ENCODE data around the gene PHF21B. TPM values are rescaled to one million over a fixed set of nuclear protein-coding genes. Genes with fewer than 3 reads are reported as not detected.
"Not testable (repeated sequence)": the region's sequence is repeated elsewhere in the genome, so short reads cannot be mapped to it uniquely, and the experiment has no call there.

The PHF21B gene
- total RNA-seq, 1 experiment from 2014 or later = 5.9 TPM

DNA sequence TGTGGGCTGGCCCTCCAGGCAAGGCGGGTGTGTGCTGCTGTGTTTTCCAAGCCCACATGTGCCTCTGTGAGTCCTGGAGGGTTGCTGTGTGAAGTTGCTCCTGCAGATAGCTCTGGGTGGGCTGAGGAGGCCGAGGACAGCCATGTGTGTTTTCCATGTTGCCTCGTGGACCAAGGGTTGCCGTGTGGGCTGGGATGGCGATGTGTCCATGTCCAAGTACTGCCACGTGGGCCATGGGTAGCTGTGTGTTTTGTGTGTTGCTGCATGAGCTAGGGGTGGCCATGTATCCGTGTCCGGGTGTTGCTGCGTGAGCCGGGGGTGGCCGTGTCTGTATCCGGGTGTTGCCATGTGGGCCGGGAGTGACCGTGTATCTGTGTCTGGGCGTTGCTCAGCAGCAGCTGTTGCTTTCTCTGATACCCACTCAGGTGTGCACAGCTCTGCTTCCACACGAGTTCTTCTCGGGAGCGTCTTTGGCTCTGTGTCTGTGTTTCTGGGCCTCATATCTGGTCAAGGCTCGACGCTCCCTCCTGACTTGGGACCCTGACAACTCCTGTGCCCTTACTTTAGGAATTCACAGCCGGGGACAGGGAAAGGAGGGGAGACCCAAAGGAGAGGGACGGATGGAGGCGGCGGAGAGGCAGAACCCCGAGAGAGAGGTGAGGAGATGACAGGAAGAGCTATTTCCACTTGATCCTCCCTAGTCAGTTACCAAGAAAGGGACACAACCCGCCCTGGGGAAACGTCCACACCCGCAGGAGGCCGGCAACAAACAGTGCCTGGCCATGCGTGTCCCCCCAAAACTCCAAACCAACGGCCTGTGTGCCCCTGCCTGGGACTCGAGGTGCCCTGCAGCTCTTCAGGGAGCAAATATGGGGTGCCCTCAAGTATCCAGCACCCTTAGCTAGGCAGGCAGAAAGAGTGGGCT is 83.1 kb downstream of the PHF21B start:
- Histone ChIP-seq H3K27ac (ENCODE audit: low read length) (no peak overlapping the region), H3K9me3 (ENCODE audit: low read length) (no peaks in the 10 kb centered on the region), H3K4me3 (ENCODE audit: low read length) (no peak overlapping the region), H3K9ac (ENCODE audit: low read length) (no peak overlapping the region), H3K4me1 (ENCODE audit: low read length) (no peaks in the 10 kb centered on the region), H3K9me2 (replicated peaks; ENCODE audit: insufficient read depth, low read length) (no peaks in the 10 kb centered on the region), H3K79me2 (ENCODE audit: low read length) (peaks cover 9% of the 10 kb centered on the region; the same call in 1 of the 2 replicates), H3K36me3 (ENCODE audit: insufficient read depth, low read length) (no peaks in the 10 kb centered on the region), H2AFZ (ENCODE audit: low read length) (no peak overlapping the region), H3K4me2 (ENCODE audit: low read depth, low read length, poor library complexity, severe bottlenecking) (no peak overlapping the region), H4K20me1 (ENCODE audit: insufficient read depth, low read depth, low read length) (no peaks in the 10 kb centered on the region), H3K27me3 (ENCODE audit: low read length) (no peaks in the 10 kb centered on the region)
- DNase-seq = no peak

DNA sequence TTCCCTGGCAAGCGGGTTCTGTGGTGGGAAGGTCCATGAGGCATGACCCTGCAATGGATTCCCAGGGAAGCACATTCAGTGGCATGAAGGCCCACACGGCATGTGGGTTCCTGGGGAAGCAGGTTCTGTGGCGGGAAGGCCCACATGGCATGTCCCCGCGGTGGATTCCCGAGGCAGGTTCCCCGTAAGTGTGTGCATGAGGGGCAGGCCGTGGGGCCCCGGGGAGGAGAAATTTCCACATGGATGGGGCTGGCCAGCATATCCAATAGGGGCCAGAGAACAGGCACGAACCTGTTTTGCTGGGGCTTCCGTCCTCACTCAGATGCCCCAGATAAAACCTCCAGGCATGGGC is 83.7 kb downstream of the PHF21B start:
- no peak for DNase-seq
- H3K27ac ChIP-seq (ENCODE audit: low read length) = no peak overlapping the region
- peaks cover 9% of the 10 kb centered on the region; the same call in 1 of the 2 replicates for H3K79me2 ChIP-seq (ENCODE audit: low read length)
- H3K9ac ChIP-seq (ENCODE audit: low read length) = no peak overlapping the region
- no peaks in the 10 kb centered on the region for H3K27me3 ChIP-seq (ENCODE audit: low read length)
- no peak overlapping the region for H2AFZ ChIP-seq (ENCODE audit: low read length)
- no peaks in the 10 kb centered on the region for H3K36me3 ChIP-seq (ENCODE audit: insufficient read depth, low read length)
- H3K4me3 ChIP-seq (ENCODE audit: low read length) = no peak overlapping the region
- no peaks in the 10 kb centered on the region for H3K9me3 ChIP-seq (ENCODE audit: low read length)
- H3K9me2 ChIP-seq (replicated peaks; ENCODE audit: insufficient read depth, low read length) = no peaks in the 10 kb centered on the region
- H4K20me1 ChIP-seq (ENCODE audit: insufficient read depth, low read depth, low read length) = no peaks in the 10 kb centered on the region
- no peaks in the 10 kb centered on the region for H3K4me1 ChIP-seq (ENCODE audit: low read length)
- no peak overlapping the region for H3K4me2 ChIP-seq (ENCODE audit: low read depth, low read length, poor library complexity, severe bottlenecking)

GRCh38 chr22:44925465-44926123 is 84.2 kb downstream of the PHF21B start:
- no peak overlapping the region for H3K27ac ChIP-seq (ENCODE audit: low read length)
- H3K4me2 ChIP-seq (ENCODE audit: low read depth, low read length, poor library complexity, severe bottlenecking) = no peak overlapping the region
- H3K9me3 ChIP-seq (ENCODE audit: low read length) = no peaks in the 10 kb centered on the region
- no peak overlapping the region for H3K9ac ChIP-seq (ENCODE audit: low read length)
- peaks cover 9% of the 10 kb centered on the region; the same call in 1 of the 2 replicates for H3K79me2 ChIP-seq (ENCODE audit: low read length)
- H3K9me2 ChIP-seq (replicated peaks; ENCODE audit: insufficient read depth, low read length) = no peaks in the 10 kb centered on the region
- no peak overlapping the region for H3K4me3 ChIP-seq (ENCODE audit: low read length)
- no peaks in the 10 kb centered on the region for H4K20me1 ChIP-seq (ENCODE audit: insufficient read depth, low read depth, low read length)
- H3K27me3 ChIP-seq (ENCODE audit: low read length) = no peaks in the 10 kb centered on the region
- H3K36me3 ChIP-seq (ENCODE audit: insufficient read depth, low read length) = no peaks in the 10 kb centered on the region
- H2AFZ ChIP-seq (ENCODE audit: low read length) = no peak overlapping the region
- no peak for DNase-seq
- H3K4me1 ChIP-seq (ENCODE audit: low read length) = no peaks in the 10 kb centered on the region

GRCh38 chr22:44924710-44925109 is 85.1 kb downstream of the PHF21B start:
- H4K20me1 ChIP-seq (ENCODE audit: insufficient read depth, low read depth, low read length) = no peaks in the 10 kb centered on the region
- H3K27me3 ChIP-seq (ENCODE audit: low read length) = no peaks in the 10 kb centered on the region
- no peak overlapping the region for H3K4me2 ChIP-seq (ENCODE audit: low read depth, low read length, poor library complexity, severe bottlenecking)
- H3K4me1 ChIP-seq (ENCODE audit: low read length) = no peaks in the 10 kb centered on the region
- H3K9me3 ChIP-seq (ENCODE audit: low read length) = no peaks in the 10 kb centered on the region
- H3K9me2 ChIP-seq (replicated peaks; ENCODE audit: insufficient read depth, low read length) = no peaks in the 10 kb centered on the region
- no peak overlapping the region for H3K9ac ChIP-seq (ENCODE audit: low read length)
- no peaks in the 10 kb centered on the region for H3K36me3 ChIP-seq (ENCODE audit: insufficient read depth, low read length)
- no peak overlapping the region for H3K27ac ChIP-seq (ENCODE audit: low read length)
- no peak overlapping the region for H3K4me3 ChIP-seq (ENCODE audit: low read length)
- DNase-seq = no peak
- H2AFZ ChIP-seq (ENCODE audit: low read length) = no peak overlapping the region
- peaks cover 9% of the 10 kb centered on the region; the same call in 1 of the 2 replicates for H3K79me2 ChIP-seq (ENCODE audit: low read length)

- Histone ChIP-seq H3K4me3 (ENCODE audit: low read length) (no peak overlapping the region), H3K27me3 (ENCODE audit: low read length) (no peaks in the 10 kb centered on the region), H3K9me3 (ENCODE audit: low read length) (no peaks in the 10 kb centered on the region), H3K9ac (ENCODE audit: low read length) (no peak overlapping the region), H3K36me3 (ENCODE audit: insufficient read depth, low read length) (no peaks in the 10 kb centered on the region), H3K9me2 (replicated peaks; ENCODE audit: insufficient read depth, low read length) (no peaks in the 10 kb centered on the region), H2AFZ (ENCODE audit: low read length) (no peak overlapping the region), H3K4me2 (ENCODE audit: low read depth, low read length, poor library complexity, severe bottlenecking) (no peak overlapping the region), H3K27ac (ENCODE audit: low read length) (no peak overlapping the region), H3K4me1 (ENCODE audit: low read length) (no peaks in the 10 kb centered on the region), H3K79me2 (ENCODE audit: low read length) (peaks cover 9% of the 10 kb centered on the region; the same call in 1 of the 2 replicates), H4K20me1 (ENCODE audit: insufficient read depth, low read depth, low read length) (no peaks in the 10 kb centered on the region)
- DNase-seq = no peak
These were observed 85.7 kb downstream of the PHF21B start for GRCh38 chr22:44924098-44924497.

- H3K9me3 ChIP-seq (ENCODE audit: low read length); H3K79me2 ChIP-seq (ENCODE audit: low read length); H3K36me3 ChIP-seq (ENCODE audit: insufficient read depth, low read length); H4K20me1 ChIP-seq (ENCODE audit: insufficient read depth, low read depth, low read length); DNase-seq; H3K4me1 ChIP-seq (ENCODE audit: low read length); H3K27ac ChIP-seq (ENCODE audit: low read length); H3K9me2 ChIP-seq (replicated peaks; ENCODE audit: insufficient read depth, low read length); H3K27me3 ChIP-seq (ENCODE audit: low read length); H3K4me3 ChIP-seq (ENCODE audit: low read length); H3K4me2 ChIP-seq (ENCODE audit: low read depth, low read length, poor library complexity, severe bottlenecking); H2AFZ ChIP-seq (ENCODE audit: low read length); H3K9ac ChIP-seq (ENCODE audit: low read length): not testable (repeated sequence)
These were observed 88.0 kb downstream of the PHF21B start for GRCh38 chr22:44921766-44922165.

- no peaks in the 10 kb centered on the region for H4K20me1 ChIP-seq (ENCODE audit: insufficient read depth, low read depth, low read length)
- H3K4me1 ChIP-seq (ENCODE audit: low read length) = no peaks in the 10 kb centered on the region
- no peak overlapping the region for H3K4me2 ChIP-seq (ENCODE audit: low read depth, low read length, poor library complexity, severe bottlenecking)
- H3K27ac ChIP-seq (ENCODE audit: low read length) = no peak overlapping the region
- H3K9me3 ChIP-seq (ENCODE audit: low read length) = no peaks in the 10 kb centered on the region
- H3K36me3 ChIP-seq (ENCODE audit: insufficient read depth, low read length) = no peaks in the 10 kb centered on the region
- no peak overlapping the region for H3K4me3 ChIP-seq (ENCODE audit: low read length)
- DNase-seq = no peak
- H3K27me3 ChIP-seq (ENCODE audit: low read length) = no peaks in the 10 kb centered on the region
- H3K79me2 ChIP-seq (ENCODE audit: low read length) = peaks cover 9% of the 10 kb centered on the region; the same call in 1 of the 2 replicates
- no peaks in the 10 kb centered on the region for H3K9me2 ChIP-seq (replicated peaks; ENCODE audit: insufficient read depth, low read length)
- H2AFZ ChIP-seq (ENCODE audit: low read length) = no peak overlapping the region
- H3K9ac ChIP-seq (ENCODE audit: low read length) = no peak overlapping the region
These were observed 89.6 kb downstream of the PHF21B start for GRCh38 chr22:44920183-44920582.

GRCh38 chr22:44919691-44920090 is 90.1 kb downstream of the PHF21B start:
- Histone ChIP-seq H3K4me3 (ENCODE audit: low read length) (no peak overlapping the region), H3K9ac (ENCODE audit: low read length) (no peak overlapping the region), H3K36me3 (ENCODE audit: insufficient read depth, low read length) (no peaks in the 10 kb centered on the region), H3K27me3 (ENCODE audit: low read length) (no peaks in the 10 kb centered on the region), H2AFZ (ENCODE audit: low read length) (no peak overlapping the region), H3K9me3 (ENCODE audit: low read length) (no peaks in the 10 kb centered on the region), H3K9me2 (replicated peaks; ENCODE audit: insufficient read depth, low read length) (no peaks in the 10 kb centered on the region), H3K79me2 (ENCODE audit: low read length) (peaks cover 9% of the 10 kb centered on the region; the same call in 1 of the 2 replicates), H3K27ac (ENCODE audit: low read length) (no peak overlapping the region), H3K4me1 (ENCODE audit: low read length) (no peaks in the 10 kb centered on the region), H3K4me2 (ENCODE audit: low read depth, low read length, poor library complexity, severe bottlenecking) (no peak overlapping the region), H4K20me1 (ENCODE audit: insufficient read depth, low read depth, low read length) (no peaks in the 10 kb centered on the region)
- no peak for DNase-seq
